ENCODE measurements around the gene ANKRD13B.

DNA sequence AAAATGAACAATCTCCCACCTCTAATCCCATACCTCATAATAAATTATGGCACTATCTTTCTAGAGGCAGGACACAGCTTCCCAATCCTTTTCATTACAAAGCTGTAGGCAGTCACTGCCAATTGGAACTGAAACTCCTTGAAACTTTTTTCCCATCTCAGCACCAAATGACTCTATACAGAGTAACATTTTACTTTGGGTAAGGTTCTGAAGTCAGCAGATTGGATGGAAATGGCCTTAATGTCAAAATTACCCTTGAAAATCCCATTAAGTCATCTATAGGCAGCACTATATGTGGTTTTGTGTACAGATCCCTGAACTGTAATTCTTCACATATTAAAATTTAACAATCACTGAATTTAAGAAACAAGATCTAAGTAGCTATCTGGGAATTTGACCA lies 60.0 kb downstream of the ANKRD13B start:
- TF ChIP-seq, protein P1, sequence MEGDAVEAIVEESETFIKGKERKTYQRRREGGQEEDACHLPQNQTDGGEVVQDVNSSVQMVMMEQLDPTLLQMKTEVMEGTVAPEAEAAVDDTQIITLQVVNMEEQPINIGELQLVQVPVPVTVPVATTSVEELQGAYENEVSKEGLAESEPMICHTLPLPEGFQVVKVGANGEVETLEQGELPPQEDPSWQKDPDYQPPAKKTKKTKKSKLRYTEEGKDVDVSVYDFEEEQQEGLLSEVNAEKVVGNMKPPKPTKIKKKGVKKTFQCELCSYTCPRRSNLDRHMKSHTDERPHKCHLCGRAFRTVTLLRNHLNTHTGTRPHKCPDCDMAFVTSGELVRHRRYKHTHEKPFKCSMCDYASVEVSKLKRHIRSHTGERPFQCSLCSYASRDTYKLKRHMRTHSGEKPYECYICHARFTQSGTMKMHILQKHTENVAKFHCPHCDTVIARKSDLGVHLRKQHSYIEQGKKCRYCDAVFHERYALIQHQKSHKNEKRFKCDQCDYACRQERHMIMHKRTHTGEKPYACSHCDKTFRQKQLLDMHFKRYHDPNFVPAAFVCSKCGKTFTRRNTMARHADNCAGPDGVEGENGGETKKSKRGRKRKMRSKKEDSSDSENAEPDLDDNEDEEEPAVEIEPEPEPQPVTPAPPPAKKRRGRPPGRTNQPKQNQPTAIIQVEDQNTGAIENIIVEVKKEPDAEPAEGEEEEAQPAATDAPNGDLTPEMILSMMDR (IDR thresholded peaks at IDR 0.05): no peak
- TF ChIP-seq POLR2A (IDR thresholded peaks at IDR 0.05) (no peak), POLR2AphosphoS5 (IDR thresholded peaks at IDR 0.05; ENCODE audit: insufficient read depth in 1 of 2, low read depth in 1 of 2) (no peak)
